Measurements from ENCODE around the gene STK11. TPM values are rescaled to one million over a fixed set of nuclear protein-coding genes. Genes with fewer than 3 reads are reported as not detected.

STK11 gene
- total and polyA plus RNA-seq, 12 donors: 37.8 to 148 (median 93.7) TPM

DNA sequence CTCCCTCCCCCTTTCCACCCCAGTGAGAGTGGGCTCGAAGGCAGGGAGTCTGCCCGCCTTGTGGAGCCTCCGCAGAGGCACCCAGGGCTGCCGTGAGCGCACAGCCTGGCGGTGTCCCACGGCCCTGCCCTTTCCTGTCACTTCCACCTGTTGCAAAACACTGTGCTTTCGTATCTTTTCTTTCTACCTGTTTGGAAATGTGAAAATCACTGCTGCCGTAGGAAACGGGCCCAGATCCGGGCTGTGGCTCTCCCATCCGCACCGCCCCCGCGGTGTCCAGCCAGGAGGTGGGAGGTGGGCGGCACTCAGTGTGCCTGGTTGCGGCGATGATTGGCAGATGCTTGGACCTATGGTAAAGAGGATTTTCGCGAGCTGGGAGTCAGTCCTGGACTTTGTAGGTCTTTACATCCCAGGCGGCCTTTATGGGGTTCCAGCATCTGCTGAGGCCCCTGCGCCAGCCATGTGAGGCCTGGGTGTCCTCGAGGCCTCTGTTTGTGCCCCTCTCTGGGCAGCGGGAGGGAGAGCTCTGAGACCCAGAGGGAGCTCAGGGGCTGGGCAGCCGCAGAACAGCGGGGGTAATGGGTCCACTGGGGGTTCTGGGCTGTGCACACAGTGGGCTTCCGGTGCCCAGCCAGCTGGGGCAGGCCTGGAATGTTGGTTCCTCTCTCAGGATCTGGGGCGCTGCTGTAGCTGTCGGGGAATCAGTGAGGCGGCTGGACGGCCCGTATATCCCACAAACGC lies 6.1 kb downstream of the STK11 start:
- peaks cover 61 to 81% of the 10 kb centered on the region in 2 donors for H3K4me1 ChIP-seq (replicated peaks in 1 of 2)
- H3K36me3 ChIP-seq (replicated peaks in 1 of 2): peaks cover 0 to 10% of the 10 kb centered on the region in 2 donors
- no peaks in the 10 kb centered on the region for H3K27me3 ChIP-seq
- peak in 3 of 7 donors; percentile 15 to 35 (median 30) for DNase-seq
- TF ChIP-seq, protein P1, sequence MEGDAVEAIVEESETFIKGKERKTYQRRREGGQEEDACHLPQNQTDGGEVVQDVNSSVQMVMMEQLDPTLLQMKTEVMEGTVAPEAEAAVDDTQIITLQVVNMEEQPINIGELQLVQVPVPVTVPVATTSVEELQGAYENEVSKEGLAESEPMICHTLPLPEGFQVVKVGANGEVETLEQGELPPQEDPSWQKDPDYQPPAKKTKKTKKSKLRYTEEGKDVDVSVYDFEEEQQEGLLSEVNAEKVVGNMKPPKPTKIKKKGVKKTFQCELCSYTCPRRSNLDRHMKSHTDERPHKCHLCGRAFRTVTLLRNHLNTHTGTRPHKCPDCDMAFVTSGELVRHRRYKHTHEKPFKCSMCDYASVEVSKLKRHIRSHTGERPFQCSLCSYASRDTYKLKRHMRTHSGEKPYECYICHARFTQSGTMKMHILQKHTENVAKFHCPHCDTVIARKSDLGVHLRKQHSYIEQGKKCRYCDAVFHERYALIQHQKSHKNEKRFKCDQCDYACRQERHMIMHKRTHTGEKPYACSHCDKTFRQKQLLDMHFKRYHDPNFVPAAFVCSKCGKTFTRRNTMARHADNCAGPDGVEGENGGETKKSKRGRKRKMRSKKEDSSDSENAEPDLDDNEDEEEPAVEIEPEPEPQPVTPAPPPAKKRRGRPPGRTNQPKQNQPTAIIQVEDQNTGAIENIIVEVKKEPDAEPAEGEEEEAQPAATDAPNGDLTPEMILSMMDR (IDR thresholded peaks at IDR 0.05): no peak
- TF ChIP-seq POLR2A (IDR thresholded peaks at IDR 0.05): no peak
- no peaks in the 10 kb centered on the region for H3K9me3 ChIP-seq (replicated peaks in 1 of 3)
- no peak overlapping the region for H3K4me3 ChIP-seq
- WGBS, 4 donors: 85 to 89% (median 87%) methylated on average over 17 to 33 of the region's 33 CpGs
- intact Hi-C loops (cut with DNase I): no loop called here
- peak overlapping the region in 2 of 5 donors; percentile 8 to 78 for H3K27ac ChIP-seq

DNA sequence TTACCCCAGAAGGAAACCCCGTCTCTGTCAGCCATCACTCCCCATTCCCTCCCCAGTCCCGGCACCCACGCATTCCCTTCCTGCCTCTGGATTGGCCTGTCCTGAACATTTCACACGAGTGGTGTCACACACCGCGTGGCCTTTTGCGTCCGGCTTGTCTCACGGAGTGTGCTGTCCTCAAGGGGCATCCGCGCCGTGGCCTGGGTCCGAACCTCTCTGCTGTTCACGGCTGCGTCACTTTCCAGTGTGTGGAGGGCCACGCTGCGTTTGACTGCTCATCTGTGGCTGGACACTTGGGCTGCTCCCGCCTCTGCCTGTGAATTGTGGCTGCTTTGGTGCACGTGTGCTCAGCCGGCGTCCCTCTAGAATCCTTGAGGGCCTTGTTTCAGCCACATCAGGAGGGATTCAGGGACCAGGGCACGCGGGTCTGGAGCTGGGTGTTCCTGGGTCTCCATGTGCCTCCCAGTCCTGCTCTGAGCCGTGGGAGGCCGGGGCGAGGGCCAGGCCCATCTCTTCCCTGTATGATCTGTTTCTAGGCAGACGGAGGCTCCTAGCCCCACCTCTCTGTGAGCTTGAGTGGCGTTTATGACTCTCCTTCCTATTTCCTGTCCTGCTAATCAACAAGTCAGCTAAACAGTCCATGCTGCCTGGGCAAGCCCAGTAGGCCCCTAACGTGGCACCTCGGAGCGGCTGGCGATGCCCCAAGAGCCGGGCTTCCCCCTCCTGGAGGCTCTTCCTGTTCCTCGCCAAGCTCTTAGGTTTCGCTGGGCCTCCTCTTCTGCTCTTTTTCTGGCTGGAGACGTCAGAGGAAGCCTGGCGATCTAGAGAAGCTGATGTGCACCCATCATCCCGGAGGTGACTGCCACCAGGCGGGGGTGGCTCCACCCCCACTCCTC lies 8.1 kb downstream of the STK11 start:
- H3K27me3 ChIP-seq: no peaks in the 10 kb centered on the region
- peak in 1 of 2 donors; percentile 38 for TF ChIP-seq POLR2A (IDR thresholded peaks at IDR 0.05)
- TF ChIP-seq, protein P1 (IDR thresholded peaks at IDR 0.05): no peak
- intact Hi-C loops (cut with DNase I): no loop called here
- H3K27ac ChIP-seq: peak overlapping the region; percentile 58 to 97 (median 88)
- peak overlapping the region in 1 of 4 donors; percentile 17 for H3K4me3 ChIP-seq
- 43 to 71% (median 53%) methylated on average over 25 to 39 of the region's 39 CpGs for WGBS, 4 donors
- DNase-seq: peak; percentile 62 to 91 (median 79)
- H3K36me3 ChIP-seq (replicated peaks in 1 of 2): peaks cover 0 to 10% of the 10 kb centered on the region in 2 donors
- H3K4me1 ChIP-seq (replicated peaks in 1 of 2): peaks cover 49 to 91% of the 10 kb centered on the region in 2 donors
- no peaks in the 10 kb centered on the region for H3K9me3 ChIP-seq (replicated peaks in 1 of 3)

DNA sequence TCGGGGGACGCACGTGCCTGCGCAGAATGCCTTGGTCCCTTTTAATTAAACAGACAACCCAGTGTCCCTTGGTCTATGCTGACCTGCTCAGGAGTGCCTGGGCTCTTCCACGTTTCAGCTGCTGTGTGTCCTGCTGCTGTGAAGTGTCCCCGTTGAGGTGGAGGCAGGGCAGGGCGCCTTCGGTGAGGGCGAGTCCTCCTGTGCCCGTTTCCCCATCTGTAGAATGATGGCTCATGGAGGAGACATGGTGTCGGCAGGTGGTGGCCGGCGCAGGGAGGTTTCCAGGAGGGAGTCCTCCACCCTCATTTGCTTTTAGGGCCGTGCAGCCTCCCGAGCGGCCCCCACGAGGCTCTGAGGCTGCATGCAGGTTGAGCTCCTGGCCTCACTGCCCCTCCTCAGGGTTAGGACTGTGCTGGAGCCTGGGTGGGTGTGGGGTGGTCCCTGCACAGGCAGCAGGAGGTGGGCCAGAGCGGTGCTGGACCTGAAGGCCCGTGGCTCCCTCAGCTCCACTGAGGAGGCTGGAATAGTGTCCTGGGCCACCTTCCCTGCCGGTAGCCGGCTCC lies 8.8 kb downstream of the STK11 start:
- Histone ChIP-seq H3K27me3 (no peaks in the 10 kb centered on the region), H3K4me3 (peak overlapping the region in 1 of 4 donors; percentile 28), H3K9me3 (replicated peaks in 1 of 3) (no peaks in the 10 kb centered on the region), H3K27ac (peak overlapping the region; percentile 58 to 97 (median 88)), H3K36me3 (replicated peaks in 1 of 2) (peaks cover 0 to 10% of the 10 kb centered on the region in 2 donors), H3K4me1 (replicated peaks in 1 of 2) (peaks cover 43 to 86% of the 10 kb centered on the region in 2 donors)
- 44 to 73% (median 49%) methylated on average over 12 to 21 of the region's 21 CpGs for WGBS, 4 donors
- no peak for TF ChIP-seq POLR2A (IDR thresholded peaks at IDR 0.05)
- TF ChIP-seq, protein P1 (IDR thresholded peaks at IDR 0.05): no peak
- DNase-seq: no peak
- intact Hi-C loops (cut with DNase I): no loop called here
